Peyer's patch (tissue), 4 donors: ENCODE data around the gene ADAT3. TPM values are rescaled to one million over a fixed set of nuclear protein-coding genes. Genes with fewer than 3 reads are reported as not detected.
A peak's percentile ranks its signal among the peaks of the same experiment; 100 is the strongest.

Experiments used
- DNase-seq, 3 donors: peaks; one replicate each; pipeline ENCODE4 v3.0.0-alpha.2; 2017 to 2019
- H3K27ac ChIP-seq, 4 donors: fragments of 200-600 bp; sonication (generic); one replicate each; pipeline ENCODE4 v1.5.1; 2016 to 2019
- H3K27me3 ChIP-seq, 2 donors: fragments of 200-600 bp; sonication (generic); one replicate each; pipeline ENCODE4 v1.5.1; 2019
- H3K36me3 ChIP-seq, 3 donors: fragments of 200-600 bp; sonication (generic); one replicate each; pipeline ENCODE4 v1.5.1; 2016 to 2019
- H3K4me1 ChIP-seq, 4 donors: fragments of 200-600 bp; sonication (generic); one replicate each; pipeline ENCODE4 v1.5.1; 2016 to 2019
- H3K4me3 ChIP-seq, 4 donors: fragments of 200-600 bp; sonication (generic); 1 replicate in 3 of 4; 2 replicates in 1 of 4; pipeline ENCODE4 v1.5.1; 2016 to 2019; ENCODE audit warnings: mild to moderate bottlenecking in 1 of 4
- H3K9me3 ChIP-seq, 4 donors: fragments of 200-600 bp; sonication (generic); one replicate each; pipeline ENCODE4 v1.5.1; 2016 to 2019; ENCODE audit warnings: mild to moderate bottlenecking in 1 of 4
- CTCF ChIP-seq, 6 experiments: fragments of 450-650 bp in 4 of 6; fragments of 200-600 bp in 2 of 6; sonication (generic) in 1 of 6; IDR thresholded peaks; one replicate each; pipeline ENCODE4 v1.5.1; 2017 to 2019; ENCODE audit warnings: antibody characterized with exemption in 6 of 6, mild to moderate bottlenecking in 3 of 6, moderate library complexity in 1 of 6
- POLR2A ChIP-seq, 2 donors: fragments of 450-650 bp; IDR thresholded peaks; one replicate each; pipeline ENCODE4 v1.5.1; 2017; ENCODE audit warnings: antibody characterized with exemption in 2 of 2, mild to moderate bottlenecking in 2 of 2, moderate library complexity in 2 of 2
- total RNA-seq, 4 donors: library from RNA; depleted of rRNA; stranded (reverse); fragments of >200 nt; gene quantifications; one replicate each; pipeline ENCODE4 v1.1.0, GENCODE V29; 2016

Gene ADAT3
- total RNA-seq, 4 donors from 2014 or later = 18.2 to 33.3 (median 23.8) TPM

GRCh38 chr19:1865172-1866010 is 39.8 kb upstream of the ADAT3 start:
- no peak for DNase-seq
- Histone ChIP-seq H3K36me3 (peaks cover 0 to 3% (median 0%) of the 10 kb centered on the region in 3 donors), H3K4me1 (peaks cover 4 to 21% (median 14%) of the 10 kb centered on the region in 4 donors), H3K4me3 (peak overlapping the region in 3 of 4 donors; percentile 75 to 86 (median 86)), H3K27me3 (no peaks in the 10 kb centered on the region), H3K9me3 (no peaks in the 10 kb centered on the region), H3K27ac (peak overlapping the region; percentile 84 to 99 (median 94))
- TF ChIP-seq CTCF (IDR thresholded peaks at IDR 0.05) (no peak), POLR2A (IDR thresholded peaks at IDR 0.05) (no peak)

GRCh38 chr19:1866693-1867348 is 38.4 kb upstream of the ADAT3 start:
- H3K9me3 ChIP-seq = no peaks in the 10 kb centered on the region
- no peak overlapping the region for H3K27ac ChIP-seq
- no peak for TF ChIP-seq CTCF (IDR thresholded peaks at IDR 0.05)
- no peak for TF ChIP-seq POLR2A (IDR thresholded peaks at IDR 0.05)
- peaks cover 0 to 15% (median 3%) of the 10 kb centered on the region in 4 donors for H3K4me1 ChIP-seq
- no peak for DNase-seq
- H3K27me3 ChIP-seq = no peaks in the 10 kb centered on the region
- peaks cover 0 to 15% (median 0%) of the 10 kb centered on the region in 3 donors for H3K36me3 ChIP-seq
- H3K4me3 ChIP-seq = no peak overlapping the region

GRCh38 chr19:1867349-1867724 is 37.9 kb upstream of the ADAT3 start:
- peaks cover 0 to 18% (median 0%) of the 10 kb centered on the region in 3 donors for H3K36me3 ChIP-seq
- no peak overlapping the region for H3K27ac ChIP-seq
- H3K9me3 ChIP-seq = no peaks in the 10 kb centered on the region
- no peak for DNase-seq
- no peak for TF ChIP-seq CTCF (IDR thresholded peaks at IDR 0.05)
- TF ChIP-seq POLR2A (IDR thresholded peaks at IDR 0.05) = no peak
- H3K4me1 ChIP-seq = peaks cover 0 to 10% (median under 1%) of the 10 kb centered on the region in 4 donors
- no peaks in the 10 kb centered on the region for H3K27me3 ChIP-seq
- H3K4me3 ChIP-seq = no peak overlapping the region

GRCh38 chr19:1868971-1869370 is 36.2 kb upstream of the ADAT3 start:
- Histone ChIP-seq H3K27ac (no peak overlapping the region), H3K27me3 (no peaks in the 10 kb centered on the region), H3K36me3 (peaks cover 0 to 27% (median 0%) of the 10 kb centered on the region in 3 donors), H3K9me3 (no peaks in the 10 kb centered on the region), H3K4me1 (peaks cover 0 to 19% (median 11%) of the 10 kb centered on the region in 4 donors), H3K4me3 (no peak overlapping the region)
- DNase-seq = no peak
- TF ChIP-seq POLR2A (IDR thresholded peaks at IDR 0.05) (no peak), CTCF (IDR thresholded peaks at IDR 0.05) (no peak)

GRCh38 chr19:1871140-1871597 is 34.0 kb upstream of the ADAT3 start:
- H3K4me1 ChIP-seq = peaks cover 0 to 28% (median 11%) of the 10 kb centered on the region in 4 donors
- H3K4me3 ChIP-seq = no peak overlapping the region
- peaks cover 0 to 27% (median 0%) of the 10 kb centered on the region in 3 donors for H3K36me3 ChIP-seq
- H3K27me3 ChIP-seq = no peaks in the 10 kb centered on the region
- DNase-seq = no peak
- H3K27ac ChIP-seq = no peak overlapping the region
- no peaks in the 10 kb centered on the region for H3K9me3 ChIP-seq
- no peak for TF ChIP-seq POLR2A (IDR thresholded peaks at IDR 0.05)
- TF ChIP-seq CTCF (IDR thresholded peaks at IDR 0.05) = no peak
